Activated CD4-positive, alpha-beta T cell treated with anti-CD3 and anti-CD28 coated beads, Interleukin-10, Interleukin-2, amounts not matched to agents 100 ng/mL and 50 ng/mL, durations not matched to agents 16 hours and 8 hours (primary cell): ENCODE data around the gene CCDC17.
A peak's percentile ranks its signal among the peaks of the same experiment; 100 is the strongest.
"Not testable (repeated sequence)": the region's sequence is repeated elsewhere in the genome, so short reads cannot be mapped to it uniquely, and the experiment has no call there.

Source experiments
- DNase-seq: peaks from one replicate; pipeline ENCODE4 v3.0.0-alpha.2; 2020

Gene CCDC17

DNA sequence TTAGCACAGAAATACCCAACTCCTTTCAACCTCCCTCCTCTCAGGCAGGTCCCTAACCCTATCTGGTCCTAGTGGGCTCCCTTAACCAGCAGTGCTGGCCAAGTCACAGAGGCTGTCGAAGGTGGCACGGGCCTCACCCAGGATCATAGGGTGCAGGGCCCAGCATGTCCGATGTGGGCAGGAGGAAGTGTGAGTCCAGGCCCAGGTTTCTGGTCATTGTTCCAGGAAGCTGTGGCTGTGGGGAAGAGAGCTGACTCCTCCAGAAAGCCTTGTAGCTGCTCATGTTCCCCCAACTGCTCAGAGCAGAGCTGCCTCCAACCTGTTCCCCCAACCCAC, 2.4 kb downstream of the CCDC17 start:
- no peak for DNase-seq

DNA sequence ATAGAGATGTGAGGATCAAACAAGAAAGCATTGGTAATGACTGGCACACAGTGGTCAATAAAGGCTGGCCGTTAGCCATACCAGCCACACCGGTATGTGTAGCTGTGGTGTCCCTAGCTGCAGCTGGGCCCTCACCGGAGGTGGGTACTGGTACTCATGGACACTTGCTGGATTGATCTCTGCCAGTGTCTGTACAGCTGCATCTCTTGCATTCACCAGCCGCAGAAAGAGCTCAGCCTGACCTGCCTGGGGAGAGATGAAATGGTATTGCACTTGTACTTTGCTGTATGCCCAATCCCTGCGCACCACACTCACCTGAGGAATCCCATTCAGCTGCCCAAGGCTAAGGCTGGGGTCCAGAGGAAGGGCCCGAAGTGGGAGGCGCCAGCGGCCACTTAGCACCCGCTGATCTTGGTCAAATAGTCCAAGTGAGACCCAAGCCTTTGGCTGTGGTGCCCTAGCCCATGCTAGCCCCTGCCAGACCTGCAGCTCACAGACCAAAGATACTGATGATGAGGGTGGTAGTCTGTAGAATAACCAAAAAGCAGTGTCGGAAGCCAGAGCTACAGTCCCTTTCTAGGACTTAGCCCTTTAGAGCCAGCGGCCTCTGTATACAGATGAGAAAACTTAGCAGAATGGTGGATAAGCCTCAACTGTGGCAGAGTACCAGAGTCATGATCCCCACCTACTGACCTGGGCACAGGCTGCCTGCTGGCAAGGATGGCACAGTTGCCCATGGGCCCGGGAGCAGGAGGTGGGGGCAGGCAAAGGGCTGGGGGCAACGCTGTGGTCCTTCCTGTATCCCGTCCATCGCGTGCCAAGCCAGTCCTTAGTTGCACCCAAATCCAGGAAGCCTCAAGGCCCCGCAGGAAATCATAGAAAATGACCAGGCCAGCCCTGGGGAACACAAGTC, 3.0 kb downstream of the CCDC17 start:
- no peak for DNase-seq

DNA sequence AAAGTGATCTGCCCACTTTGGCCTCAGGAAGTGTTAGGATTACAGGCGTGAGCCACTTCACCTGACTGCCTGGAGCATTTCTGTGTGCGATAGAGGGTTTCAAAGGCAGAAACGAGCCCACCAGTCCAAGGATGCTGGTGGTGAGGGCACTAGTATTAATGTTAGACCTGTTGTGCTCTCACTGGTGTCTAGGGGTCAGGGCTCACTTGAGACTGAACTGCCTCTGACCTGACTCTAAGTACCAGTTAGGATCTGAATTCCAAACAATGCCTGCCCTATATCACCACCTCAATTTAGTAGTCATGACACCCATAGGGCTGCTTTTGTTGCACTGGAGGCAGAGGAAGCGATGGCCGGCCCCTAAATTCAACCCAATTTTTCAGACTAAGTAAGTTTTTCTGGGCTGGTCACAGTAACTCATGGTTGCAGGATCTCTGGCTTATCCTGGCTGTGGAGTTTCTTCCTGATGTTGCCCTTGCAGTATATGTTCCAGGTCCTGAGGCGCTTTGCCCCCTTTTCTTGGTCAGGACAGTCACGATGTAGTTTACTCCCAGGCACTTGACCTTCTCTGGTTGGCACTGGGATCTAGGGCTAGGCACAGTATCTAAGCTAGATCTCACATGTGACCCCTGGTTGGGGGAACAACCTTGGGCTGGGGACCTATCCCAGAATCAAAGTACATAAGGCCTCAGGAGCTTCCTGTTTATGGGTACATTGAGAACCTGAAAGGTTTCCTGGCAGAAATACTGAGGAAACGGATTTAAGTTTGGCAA, 4.5 kb downstream of the CCDC17 start:
- DNase-seq: no peak

DNA sequence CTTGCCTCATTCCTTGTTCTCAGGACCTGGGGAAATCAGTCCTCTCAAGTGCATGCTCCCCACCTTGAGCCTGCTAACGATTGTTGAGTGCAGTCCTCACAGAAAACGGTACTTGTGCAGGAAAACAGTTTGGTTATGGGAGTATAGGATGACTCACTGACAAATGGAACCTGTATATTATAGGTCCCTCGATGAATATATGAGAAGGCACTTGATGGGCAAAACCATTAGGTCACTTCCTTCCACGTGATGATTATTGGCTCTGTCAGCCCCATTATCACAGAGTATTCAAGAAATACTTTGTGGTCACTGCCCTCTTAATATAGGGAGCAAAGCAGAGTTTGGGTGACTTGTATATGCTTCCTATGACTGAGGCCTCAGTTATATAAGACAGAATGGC, 6.2 kb downstream of the CCDC17 start:
- DNase-seq: no peak

DNA sequence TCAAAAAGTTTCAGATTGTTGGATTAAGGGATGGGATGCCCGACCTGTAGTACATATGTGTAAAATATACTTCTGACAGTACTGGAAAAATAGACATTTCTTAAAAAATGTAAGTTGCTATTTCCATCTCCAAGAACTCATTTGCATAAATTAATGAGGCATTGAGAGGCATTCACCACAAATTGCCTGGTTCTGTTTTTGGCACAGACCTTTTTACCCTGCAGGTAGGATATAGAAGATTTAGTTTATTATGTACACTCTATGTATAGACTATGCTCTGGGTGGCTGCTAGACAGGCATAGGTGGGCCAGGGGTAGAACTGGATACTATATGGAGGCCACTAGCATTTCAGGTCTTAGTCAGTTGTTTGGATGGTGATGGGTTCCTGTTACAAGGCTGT, 8.0 kb downstream of the CCDC17 start:
- no peak for DNase-seq

DNA sequence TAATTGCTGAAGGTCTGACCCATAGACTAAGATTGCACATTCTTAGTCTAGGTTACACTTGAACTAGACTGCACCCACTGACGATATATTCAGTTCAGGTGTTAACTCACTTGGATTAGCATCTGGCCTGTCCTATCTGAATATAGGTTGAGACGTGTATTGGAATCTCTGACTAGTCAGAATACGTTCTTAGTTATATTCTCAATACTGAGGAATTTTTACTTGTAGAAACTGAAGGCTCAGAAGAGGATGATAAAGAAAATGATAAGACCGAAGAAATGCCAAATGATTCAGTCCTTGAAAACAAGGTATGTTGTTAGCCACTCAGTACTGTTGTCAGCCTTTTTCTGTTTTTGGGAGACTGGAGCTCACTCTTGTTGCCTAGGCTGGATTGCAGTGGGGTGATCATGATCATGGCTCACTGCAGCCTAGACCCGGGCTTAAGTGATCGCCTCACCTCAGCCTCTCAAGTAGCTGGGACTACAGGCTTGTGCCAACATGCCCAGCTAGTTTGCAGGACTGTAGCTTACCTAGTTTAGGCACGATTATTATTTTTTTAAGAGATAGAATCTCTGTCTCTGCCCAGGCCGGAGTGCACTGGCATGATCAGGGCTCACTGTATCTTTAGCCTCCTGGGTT, 10.8 kb downstream of the CCDC17 start:
- DNase-seq: no peak

DNA sequence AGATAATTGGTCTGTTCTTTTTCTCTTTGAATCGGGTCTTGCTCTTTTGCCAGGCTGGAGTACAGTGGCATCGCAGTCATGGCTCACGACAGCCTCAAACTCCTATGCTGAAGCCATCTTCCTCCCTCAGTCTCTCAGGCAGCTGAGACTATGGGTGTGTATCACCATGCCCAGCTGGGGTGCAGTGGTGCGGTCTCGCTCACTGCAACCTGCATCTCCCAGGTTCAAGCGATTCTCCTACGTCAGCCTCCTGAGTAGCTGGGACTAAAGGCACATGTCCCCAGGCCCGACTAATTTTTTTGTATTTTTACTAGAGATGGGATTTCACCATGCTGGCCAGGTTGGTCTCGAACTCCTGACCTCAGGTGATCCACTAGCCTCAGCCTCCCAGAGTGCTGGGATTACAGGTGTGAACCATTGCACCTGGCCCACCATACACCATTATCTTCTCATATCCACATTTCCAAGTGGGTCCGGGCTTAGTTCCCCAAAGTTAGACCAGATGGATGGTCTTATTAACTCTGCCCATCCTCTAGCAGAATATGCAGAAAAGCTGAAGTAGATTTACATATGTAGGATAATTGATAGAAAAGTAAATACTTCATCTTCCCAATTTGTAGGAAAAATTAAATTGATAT, 13.1 kb downstream of the CCDC17 start:
- DNase-seq: no peak

DNA sequence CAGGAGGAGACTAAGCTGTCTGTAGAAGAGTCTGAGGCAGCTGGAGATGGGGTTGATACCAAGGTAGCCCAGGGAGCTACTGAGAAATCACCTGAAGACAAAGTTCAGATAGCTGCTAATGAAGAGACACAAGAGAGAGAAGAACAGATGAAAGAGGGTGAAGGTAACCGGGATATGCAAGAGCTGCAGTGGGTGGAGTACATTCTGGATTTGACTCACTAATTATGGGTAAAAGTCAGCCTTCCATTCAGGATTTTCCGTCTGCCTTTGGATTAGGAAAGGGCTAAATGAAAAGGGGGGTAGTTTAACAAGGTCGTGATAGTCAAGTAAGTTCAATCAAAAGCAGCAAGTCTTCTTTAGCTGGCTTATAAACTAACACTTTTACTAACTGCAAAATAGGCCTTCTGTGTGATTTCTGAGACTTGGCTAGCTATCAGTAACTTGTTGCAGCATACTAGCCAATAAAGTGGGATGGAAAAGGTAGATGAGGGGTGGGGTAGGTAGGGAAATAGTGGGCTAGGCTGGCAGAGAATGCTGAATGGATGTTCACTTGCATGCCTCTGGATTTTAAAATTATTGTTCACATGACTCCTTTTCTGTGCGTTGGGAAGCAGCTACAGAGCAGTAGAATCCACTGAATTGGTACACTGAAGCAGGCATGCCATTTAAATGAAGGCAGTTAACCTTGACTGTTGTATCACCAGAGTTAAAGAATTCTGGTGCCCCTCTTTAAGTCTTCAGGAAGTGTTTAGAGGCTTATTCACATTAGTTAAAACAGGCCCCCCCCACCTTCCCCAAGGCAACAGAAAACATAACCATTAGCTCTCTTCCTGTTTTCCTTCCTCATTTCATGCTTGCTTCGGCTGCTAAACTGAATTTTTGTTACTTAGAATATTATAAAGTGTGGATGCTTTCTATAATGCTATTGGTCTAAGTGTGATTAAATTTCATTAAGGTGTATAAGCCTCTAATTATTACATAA, 15.4 kb downstream of the CCDC17 start:
- no peak for DNase-seq

DNA sequence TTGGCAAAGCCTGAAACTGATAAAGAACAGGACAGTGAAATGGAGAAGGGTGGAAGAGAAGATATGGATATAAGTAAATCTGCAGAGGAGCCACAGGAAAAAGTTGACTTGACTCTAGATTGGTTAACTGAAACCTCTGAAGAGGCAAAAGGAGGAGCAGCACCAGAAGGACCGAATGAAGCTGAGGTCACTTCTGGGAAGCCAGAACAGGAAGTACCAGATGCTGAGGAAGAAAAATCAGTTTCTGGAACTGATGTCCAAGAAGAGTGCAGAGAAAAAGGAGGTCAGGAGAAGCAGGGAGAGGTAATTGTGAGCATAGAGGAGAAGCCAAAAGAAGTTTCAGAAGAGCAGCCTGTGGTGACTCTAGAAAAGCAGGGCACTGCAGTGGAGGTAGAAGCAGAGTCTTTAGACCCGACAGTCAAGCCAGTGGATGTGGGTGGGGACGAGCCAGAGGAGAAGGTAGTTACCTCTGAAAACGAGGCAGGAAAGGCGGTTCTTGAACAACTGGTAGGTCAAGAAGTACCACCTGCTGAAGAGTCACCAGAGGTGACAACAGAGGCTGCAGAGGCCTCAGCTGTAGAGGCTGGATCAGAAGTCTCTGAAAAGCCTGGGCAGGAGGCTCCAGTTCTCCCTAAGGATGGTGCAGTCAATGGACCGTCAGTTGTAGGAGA, 16.3 kb downstream of the CCDC17 start:
- no peak for DNase-seq

DNA sequence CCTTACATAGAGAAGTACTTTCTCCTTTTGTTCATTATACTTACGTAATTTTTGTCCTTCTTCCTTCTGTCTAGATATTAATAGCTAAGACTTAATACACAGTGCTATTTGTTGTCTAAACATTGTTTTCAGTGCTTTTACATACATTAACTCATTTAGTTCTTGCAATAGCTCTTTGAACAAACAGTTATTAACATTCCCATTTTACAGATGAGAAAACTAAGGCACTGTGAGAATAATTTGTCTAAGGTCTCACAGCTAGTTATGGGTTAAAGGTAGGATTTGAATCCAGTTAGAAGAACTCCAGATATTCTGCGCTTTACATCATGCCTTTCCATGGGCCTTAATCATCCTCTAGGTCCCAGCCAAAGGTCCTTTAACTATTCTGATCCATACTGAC, 19.6 kb downstream of the CCDC17 start:
- DNase-seq: no peak

DNA sequence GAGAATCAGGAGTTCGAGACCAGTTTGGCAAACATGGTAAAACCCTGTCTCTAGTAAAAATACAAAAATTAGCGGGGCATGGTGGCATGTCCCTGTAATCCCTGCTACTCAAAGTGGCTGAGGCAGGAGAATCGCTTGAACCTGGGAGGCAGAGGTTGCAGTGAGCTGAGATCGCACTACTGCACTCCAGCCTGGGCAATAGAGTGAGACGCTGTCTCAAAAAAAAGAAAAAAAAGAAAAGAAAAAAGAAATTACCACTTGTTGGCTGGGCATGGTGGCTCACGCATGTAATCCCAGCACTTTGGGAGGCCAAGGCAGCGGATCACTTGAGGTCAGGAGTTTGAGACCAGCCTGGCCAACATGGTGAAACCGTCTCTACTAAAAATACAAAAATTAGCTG, 27.1 kb downstream of the CCDC17 start:
- DNase-seq: not testable (repeated sequence)

DNA sequence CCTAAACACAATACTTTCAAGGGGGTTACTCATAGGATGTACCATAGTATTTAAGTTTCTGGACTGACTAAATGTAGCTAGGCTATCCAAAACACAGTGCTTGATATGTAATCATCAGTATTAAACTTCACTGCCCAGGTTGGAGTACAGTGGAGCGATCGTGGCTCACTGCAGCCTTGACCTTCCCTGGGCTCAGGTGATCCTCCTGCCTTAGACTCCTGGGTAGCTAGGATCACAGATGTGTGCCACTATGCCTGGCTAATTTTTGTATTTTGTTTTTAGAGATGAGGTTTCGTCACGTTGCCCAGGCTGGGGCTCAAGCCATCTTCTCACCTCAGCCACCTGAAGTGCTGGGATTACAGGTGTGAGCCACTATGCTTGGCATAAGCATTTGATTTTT, 29.4 kb downstream of the CCDC17 start:
- DNase-seq: no peak

DNA sequence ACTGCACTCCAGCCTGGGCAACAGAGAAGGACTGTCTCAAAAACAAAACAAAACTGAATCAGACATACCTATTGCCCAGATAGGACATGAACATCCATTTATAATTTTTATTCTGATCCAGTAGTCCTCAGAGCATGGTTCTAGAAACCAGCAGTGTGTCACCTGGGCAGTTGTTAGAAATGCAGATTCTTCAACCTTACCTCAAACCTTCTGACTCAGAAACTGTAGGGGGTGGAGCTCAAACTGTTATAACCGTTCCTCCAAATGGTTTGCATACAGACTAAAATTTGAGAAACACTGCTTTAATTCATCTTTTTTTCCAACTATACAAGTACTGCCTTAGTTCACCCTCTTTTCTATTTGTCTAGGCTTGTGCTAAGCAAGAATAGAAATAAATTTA, 34.0 kb downstream of the CCDC17 start:
- no peak for DNase-seq

DNA sequence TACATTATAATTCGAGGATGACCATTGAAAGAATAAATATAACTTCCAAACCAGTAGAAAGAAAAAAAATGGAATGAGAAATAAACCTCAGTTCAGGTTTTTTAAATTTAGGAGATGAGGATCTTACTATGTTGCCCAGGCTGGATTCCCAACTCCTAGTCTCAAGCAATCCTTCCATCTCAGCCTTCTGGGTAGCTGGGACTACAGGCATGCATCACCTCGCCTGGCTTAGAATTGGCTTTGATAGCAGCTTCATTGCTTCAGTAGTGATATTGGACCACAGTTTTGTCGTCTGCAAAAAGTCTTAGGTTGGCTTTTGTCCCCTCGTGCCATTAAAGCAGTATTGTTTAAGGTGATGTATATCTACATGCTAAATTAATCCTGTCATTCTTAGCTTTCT, 37.1 kb downstream of the CCDC17 start:
- DNase-seq: no peak

DNA sequence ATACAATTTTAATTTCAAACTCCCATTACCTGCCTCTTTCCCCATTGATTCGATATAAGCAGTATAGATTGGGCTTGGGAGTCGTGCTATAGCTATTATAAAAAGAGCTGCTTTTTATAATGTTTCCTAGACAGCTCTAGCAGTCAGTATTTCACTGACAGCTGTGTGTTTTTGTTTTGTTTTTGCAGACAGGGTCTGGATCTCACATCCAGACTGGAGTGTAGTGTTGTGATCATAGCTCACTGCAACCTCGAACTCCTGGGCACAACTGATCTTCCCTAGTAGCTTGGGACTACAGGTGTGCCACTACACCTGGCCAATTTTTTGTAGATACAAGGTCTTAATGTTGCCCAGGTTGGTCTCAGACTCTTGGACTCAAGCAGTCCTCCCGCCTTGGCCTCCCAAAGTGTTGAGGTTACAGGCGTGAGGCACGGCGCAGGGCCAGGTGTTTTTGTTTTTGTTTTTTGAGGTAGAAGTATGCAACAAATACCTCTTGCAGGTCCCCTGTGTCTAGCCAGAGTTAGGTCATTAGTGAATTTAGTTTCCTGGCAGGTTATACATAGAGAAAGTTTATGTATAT, 38.3 kb downstream of the CCDC17 start:
- DNase-seq: no peak

DNA sequence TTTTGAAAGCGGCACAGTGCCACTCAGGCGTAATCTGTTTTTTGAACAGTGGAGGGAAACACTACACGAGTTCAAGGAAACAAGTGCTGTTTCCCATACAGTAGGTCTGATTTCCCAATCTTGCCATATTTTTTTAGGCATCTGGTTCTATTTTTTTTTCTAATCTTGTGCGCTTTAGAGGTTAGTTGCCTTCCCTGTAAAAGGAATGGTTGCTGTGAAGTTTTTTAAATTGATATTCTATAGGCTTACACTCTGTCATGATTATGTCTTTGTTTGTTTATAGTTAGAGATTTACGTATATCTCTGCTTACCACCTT, 38.8 kb downstream of the CCDC17 start:
- DNase-seq: no peak

DNA sequence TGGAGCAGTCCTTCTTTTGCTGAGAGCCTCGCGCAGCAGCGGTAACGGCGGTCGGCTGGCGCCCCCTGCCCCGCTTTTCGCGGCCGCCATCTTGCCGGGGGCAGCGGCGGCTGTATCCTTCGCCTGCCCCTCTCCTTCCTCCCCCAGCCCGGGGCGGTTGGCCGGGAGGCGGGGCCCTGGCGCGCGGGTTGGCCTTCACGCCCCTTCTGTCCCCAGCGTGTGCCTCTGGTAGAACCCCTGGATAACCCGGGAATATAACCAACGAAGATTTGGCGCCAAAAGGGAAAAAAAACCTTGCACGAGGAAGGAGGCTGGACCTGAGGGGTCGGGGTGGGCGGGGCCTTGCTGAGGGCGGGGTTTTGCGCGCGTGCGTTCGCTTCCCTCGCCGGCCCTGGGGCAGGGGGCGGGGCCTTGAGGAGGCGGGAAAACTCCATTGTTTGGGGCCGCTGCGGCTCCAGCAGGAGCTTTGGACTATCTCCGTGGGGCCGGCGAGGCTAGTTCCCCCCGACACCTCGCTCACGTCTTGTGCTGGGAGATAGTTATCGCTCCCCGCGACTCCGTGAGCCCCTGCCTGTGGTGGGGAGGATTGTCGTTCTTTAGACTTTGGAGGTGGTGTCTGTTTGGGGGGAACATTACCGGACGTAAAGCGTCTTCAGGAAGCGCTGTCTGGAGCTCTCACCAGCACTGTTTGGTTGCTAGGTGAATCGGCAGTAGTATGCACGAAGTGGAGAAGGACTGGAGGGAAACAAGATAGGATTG, 39.3 kb downstream of the CCDC17 start:
- DNase-seq: peak; percentile 91

DNA sequence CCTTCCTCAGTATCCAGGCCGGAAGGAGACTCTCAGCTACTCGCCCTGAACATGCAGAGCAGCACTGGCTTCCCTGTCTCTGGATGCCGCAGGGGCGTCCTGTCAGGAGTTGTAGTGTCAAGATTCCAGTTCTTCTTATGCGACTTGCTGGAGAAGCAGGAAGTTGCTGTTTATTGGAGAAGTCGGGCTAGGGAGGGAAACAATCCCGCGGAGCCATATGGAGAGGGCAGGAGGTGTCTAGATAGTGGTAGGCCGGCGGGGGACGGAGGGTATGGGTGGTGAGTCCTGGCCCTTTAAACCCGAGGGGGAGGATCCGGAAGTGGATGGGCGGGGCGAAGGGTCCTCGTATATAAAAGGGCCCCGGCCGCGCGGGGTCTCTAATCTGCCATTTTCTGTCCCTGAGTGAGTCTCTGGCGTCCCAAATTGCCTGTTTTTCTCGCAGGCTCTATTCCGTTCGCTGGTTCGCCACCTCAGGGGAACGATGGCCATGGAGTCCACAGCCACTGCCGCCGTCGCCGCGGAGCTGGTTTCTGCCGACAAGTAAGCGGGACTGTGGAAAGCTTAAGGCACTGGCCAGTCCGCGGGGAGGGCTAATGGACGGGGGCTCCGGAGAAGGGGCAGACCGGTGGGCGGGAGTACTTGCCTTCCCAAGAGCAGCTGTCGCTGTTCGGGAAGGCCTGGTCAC, 40.0 kb downstream of the CCDC17 start, which contains the start of gene NASP:
NASP (plus strand) TSS at position 376 of the 685 bp plus-strand sequence; CDS start at position 482, 106 bp downstream.
- DNase-seq: peak; percentile 93

DNA sequence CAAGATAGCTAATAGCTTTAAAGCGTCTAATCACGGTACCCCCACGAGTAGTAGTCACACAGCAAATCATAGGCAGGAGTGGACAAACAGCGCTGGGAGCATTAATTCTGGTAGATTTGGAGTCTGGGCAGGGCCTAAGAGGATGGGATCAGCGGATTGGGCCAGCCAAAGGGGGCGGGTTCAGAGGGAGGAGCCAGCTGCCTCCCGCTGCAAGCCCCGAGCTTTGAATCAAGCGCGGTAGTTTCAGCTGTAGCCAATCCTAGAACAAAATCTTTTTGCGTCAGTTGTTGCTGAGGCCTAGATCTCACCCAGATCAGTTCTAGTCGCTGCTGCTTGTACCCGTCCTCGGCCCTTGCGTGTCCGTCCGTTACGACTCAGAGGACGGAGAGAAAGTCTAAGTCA, 40.6 kb downstream of the CCDC17 start:
- peak; percentile 97 for DNase-seq
